HS-27A (cell line): ENCODE results near the gene GUCY1A2.

Source experiments
- DNase-seq: peaks from one replicate; pipeline ENCODE4 v3.0.0-alpha.2; 2012; ENCODE audit warnings: low read depth, missing footprints

The GUCY1A2 gene

GRCh38 chr11:106998116-106998915 lies 20.0 kb downstream of the GUCY1A2 start:
- DNase-seq: no peak

GRCh38 chr11:106997227-106997626 lies 21.0 kb downstream of the GUCY1A2 start:
- DNase-seq: no peak

GRCh38 chr11:106996691-106997090 lies 21.6 kb downstream of the GUCY1A2 start:
- no peak for DNase-seq

- no peak for DNase-seq
Observed at GRCh38 chr11:106990331-106990730, 27.9 kb downstream of the GUCY1A2 start.

GRCh38 chr11:106989078-106989455 lies 29.2 kb downstream of the GUCY1A2 start:
- DNase-seq: no peak

GRCh38 chr11:106988151-106989077 lies 29.9 kb downstream of the GUCY1A2 start:
- no peak for DNase-seq

GRCh38 chr11:106986673-106987072 lies 31.6 kb downstream of the GUCY1A2 start:
- no peak for DNase-seq

- no peak for DNase-seq
Observed at GRCh38 chr11:106986261-106986660, 32.0 kb downstream of the GUCY1A2 start.

- no peak for DNase-seq
Observed at GRCh38 chr11:106983991-106984390, 34.3 kb downstream of the GUCY1A2 start.

- no peak for DNase-seq
Observed at GRCh38 chr11:106983261-106983660, 35.0 kb downstream of the GUCY1A2 start.

GRCh38 chr11:106974831-106975230 lies 43.4 kb downstream of the GUCY1A2 start:
- no peak for DNase-seq

GRCh38 chr11:106971864-106972263 lies 46.4 kb downstream of the GUCY1A2 start:
- no peak for DNase-seq

GRCh38 chr11:106969644-106970355 lies 48.5 kb downstream of the GUCY1A2 start:
- no peak for DNase-seq

- no peak for DNase-seq
Observed at GRCh38 chr11:106962995-106963394, 55.3 kb downstream of the GUCY1A2 start.

- peak; percentile 51 for DNase-seq
Observed at GRCh38 chr11:106961518-106961917, 56.8 kb downstream of the GUCY1A2 start.

GRCh38 chr11:106961048-106961447 lies 57.2 kb downstream of the GUCY1A2 start:
- no peak for DNase-seq

GRCh38 chr11:106959800-106960199 lies 58.5 kb downstream of the GUCY1A2 start:
- DNase-seq: no peak

- no peak for DNase-seq
Observed at GRCh38 chr11:106959386-106959785, 58.9 kb downstream of the GUCY1A2 start.

- no peak for DNase-seq
Observed at GRCh38 chr11:106958517-106959248, 59.6 kb downstream of the GUCY1A2 start.

GRCh38 chr11:106957030-106957482 lies 61.2 kb downstream of the GUCY1A2 start:
- no peak for DNase-seq

- DNase-seq: no peak
Observed at GRCh38 chr11:106950067-106950491, 68.2 kb downstream of the GUCY1A2 start.

- DNase-seq: no peak
Observed at GRCh38 chr11:106943089-106943488, 75.2 kb downstream of the GUCY1A2 start.
